IPS DF 19.7 (cell line): ENCODE measurements around the gene LCLAT1.
"Not testable (repeated sequence)": the region's sequence is repeated elsewhere in the genome, so short reads cannot be mapped to it uniquely, and the experiment has no call there.

Source experiments
- DNase-seq: peaks from one replicate; pipeline ENCODE4 v3.0.0-alpha.2; 2013; ENCODE audit warnings: low read depth, low spot score

Gene LCLAT1

GRCh38 chr2:30454571-30454970, 7.5 kb downstream of the LCLAT1 start:
- DNase-seq: no peak

DNA sequence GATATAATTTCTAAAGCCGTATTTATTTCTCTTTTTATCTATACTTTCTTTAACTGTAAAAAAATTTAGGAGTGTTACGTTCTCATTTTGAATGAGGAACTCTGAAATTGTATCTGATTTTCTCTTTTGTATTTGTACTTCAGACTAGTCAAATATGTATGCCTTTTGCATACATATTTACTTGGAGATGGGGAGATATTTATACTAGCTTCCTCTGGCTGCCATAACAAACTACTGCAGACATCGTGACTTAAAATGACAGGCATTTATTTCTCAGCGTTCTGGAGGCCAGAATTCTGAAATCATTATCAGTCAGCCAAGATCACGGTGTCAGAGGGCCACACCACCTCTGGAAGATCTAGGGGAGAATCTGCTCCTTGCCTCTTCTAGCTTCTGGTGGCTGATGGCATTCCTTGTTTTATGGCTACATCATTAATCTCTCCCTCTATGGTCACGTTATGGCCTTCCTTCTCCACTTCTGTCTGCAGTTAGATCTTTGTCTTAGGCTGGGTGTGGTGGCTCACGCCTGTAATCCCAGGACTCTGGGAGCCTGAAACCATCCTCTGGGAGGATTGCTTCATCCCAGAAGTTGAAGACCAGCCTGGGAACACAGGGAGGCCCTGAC, 8.2 kb downstream of the LCLAT1 start:
- no peak for DNase-seq

DNA sequence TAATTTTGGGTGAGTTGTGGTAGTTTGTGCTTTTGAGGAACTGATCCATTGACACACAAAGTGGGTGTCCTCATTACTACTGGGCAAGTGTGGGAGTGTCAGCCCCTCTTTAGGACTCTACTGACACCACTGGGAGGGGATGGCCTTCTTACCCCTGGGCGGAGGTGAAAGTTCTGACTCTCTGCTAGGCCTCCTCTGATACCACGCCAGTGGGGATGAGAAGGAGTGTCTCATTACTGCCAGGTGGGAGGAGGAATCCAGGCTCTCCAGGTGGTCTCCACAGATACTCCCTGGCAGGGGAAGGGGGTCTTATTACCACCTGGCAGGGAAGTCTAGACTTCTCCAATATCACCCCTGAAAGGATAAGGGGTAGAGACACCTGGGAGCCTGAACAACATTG, 9.1 kb downstream of the LCLAT1 start:
- no peak for DNase-seq

DNA sequence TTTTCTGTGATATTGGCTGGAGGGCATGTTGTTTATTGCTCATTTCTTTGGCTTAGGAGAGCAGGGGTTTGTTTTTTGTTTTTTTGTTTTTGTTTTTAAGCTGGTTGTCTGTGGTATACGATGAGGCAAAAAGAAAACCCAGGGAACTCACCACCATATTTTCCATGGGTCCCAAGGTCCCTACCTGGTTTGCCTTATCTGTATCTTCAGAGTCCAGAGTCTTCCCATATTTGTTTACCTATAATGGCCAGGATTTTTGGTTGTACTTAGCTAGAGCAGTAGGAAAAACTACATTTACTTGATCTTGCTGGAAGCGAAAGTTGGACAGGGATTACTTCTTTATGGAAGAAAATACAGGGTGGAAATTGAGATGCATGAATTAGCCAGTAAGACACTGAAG, 9.5 kb downstream of the LCLAT1 start:
- no peak for DNase-seq

DNA sequence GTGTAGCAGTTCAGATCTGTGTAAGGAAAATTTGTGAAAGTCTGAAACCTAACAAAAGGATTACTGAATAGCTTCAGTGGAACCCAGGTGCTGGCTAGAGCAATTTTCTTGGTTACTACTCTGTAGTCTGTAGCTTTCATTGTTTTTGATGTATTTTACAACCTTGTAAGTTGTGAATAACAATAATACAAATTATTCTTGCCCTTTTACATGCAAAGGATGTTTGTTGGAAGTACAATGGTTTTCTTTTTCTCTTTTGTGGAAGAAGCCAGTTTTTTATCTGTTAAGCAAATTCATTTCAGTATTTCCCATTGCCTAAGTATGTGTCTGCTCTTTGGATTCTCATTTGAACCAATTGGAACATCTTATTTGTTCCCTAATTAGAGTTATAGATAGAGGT, 10.2 kb downstream of the LCLAT1 start:
- DNase-seq: no peak

DNA sequence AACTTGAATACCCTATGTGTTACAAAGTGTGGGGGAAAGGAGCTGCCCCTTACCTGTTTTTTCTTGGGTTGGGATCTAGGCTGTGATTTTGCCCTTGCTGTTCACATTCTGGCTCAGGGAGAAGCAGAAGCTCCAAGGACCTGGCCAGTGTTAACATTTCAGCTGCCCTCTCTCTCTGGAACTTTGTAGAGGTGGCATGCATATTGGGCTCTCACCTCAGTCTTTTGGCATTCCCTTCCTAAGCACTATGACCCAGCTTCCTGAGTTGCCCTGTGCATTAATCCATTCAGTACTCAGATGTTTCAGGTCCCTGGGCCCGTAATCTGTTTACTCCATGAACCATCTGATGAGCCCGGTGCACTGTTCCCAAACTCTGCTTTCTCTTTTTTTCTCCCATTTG, 12.1 kb downstream of the LCLAT1 start:
- DNase-seq: no peak

GRCh38 chr2:30462131-30462857, 15.2 kb downstream of the LCLAT1 start:
- DNase-seq: no peak

- DNase-seq: no peak
Measured at GRCh38 chr2:30463535-30463934, 16.5 kb downstream of the LCLAT1 start.

DNA sequence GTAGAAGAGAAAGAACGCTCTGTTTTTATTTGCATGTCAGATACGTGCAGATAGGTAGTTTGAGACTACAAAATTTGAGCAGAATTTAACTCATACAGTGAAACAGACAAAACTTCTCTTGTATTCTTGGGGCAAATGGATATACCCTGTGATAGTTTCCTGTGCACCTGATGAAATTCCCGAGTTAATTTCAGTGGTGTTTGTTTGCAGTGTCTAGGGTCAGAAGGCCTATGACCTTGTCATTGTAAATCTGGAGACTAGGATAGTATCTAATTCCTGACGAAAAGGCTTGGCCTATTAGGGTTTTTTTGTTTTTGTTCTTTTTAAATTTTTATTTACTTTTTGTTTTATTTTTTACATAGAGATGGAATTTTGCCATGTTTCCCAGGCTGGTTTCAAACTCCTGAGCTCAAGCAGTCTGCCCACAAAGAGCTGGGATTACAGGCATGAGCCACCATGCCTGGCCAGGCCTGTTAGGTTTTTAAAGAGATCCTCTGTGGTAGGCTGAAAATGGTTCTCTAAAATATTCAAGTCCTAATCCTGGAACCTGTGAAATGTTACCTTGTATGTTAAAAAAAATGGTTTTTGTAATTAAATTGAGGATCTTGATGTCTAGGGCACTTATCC, 17.6 kb downstream of the LCLAT1 start:
- DNase-seq: no peak

DNA sequence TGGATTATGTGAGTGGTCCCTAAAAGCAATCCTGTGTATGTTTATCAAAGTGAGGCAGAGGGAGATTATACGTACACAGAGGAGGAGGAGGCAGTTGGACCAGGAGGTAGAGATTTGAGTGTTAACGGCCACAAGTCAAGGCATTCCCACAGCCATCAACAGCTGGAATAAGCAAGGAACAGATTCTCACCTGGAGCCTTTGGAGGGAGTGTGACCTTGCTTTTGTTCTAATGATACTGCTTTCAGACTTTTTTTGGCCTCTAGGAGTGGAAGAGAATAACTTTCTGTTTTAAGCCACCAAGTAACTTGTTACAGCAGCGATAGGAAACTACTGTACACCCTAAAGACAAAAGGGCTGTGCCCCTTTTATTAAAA, 18.1 kb downstream of the LCLAT1 start:
- no peak for DNase-seq

DNA sequence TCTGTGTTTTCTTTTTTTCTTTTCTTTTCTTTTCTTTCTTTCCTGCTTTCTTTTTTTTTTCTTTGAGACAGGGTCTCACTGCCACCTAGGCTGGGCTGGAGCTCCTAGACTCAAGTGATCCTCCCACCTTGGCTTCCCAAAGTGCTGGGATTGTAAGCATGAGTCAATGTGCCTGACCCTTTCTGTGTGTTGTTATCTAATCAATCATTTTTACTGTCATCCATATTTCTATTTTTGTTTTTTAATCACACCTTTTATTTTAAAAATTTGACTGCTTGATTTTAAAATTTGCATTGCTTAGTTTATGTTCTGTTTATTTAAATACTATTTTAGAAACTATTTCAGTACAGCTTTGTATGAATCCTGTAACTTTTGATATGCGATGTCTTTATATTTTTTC, 19.2 kb downstream of the LCLAT1 start:
- no peak for DNase-seq

- DNase-seq: not testable (repeated sequence)
Measured at GRCh38 chr2:30467062-30467826, 20.2 kb downstream of the LCLAT1 start.

- DNase-seq: no peak
Measured at GRCh38 chr2:30470426-30470825, 23.4 kb downstream of the LCLAT1 start.

DNA sequence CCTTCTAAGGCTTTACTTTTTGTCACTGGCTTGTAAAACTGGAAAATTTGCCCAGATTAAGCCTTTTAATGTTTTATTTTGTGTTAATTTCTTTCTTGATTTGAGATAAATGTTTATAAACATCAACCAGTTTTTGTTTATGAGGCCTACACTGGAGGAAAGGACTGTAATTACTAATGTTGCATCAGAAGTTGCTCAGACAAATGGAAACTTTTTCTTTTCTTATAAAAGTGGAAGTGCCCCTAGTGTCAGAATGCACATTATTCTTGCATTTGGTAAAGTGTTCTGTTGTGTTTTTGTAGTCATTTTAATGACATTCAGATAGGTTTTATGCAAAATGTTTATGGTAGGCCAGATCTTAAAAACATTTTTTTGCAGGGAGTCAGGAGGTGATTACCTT, 25.3 kb downstream of the LCLAT1 start:
- DNase-seq: no peak

- no peak for DNase-seq
Measured at GRCh38 chr2:30475542-30475941, 28.5 kb downstream of the LCLAT1 start.

GRCh38 chr2:30476636-30477035, 29.6 kb downstream of the LCLAT1 start:
- DNase-seq: no peak

DNA sequence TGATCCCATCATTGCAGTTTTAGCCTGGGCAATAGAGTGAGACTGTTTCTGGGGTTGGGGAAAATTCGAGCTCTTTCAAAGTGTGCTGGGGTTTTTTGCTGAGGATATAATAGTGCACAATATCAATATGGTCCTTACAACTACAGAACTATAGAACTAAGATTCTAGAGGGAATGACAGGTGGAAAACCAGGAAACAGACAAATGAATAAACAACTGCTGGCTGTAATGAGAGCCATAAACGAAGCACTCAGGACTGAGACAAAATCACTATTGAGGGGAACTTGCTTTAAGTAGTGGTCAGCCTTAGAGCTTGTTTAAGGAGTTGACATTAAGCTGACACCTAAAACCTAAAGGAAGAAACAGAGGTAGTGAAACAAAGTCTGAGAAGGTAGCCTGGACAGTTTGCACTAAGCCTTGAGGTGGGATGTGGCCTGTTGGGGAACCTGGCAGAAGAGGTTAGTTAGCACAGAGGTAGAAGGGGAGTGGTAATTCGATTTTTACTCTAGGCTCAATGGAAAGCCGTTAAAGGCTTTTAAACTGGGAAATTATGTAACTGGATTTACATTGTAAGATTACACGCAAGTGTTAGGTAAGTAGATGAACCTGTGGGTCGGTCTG, 33.8 kb downstream of the LCLAT1 start:
- DNase-seq: no peak

DNA sequence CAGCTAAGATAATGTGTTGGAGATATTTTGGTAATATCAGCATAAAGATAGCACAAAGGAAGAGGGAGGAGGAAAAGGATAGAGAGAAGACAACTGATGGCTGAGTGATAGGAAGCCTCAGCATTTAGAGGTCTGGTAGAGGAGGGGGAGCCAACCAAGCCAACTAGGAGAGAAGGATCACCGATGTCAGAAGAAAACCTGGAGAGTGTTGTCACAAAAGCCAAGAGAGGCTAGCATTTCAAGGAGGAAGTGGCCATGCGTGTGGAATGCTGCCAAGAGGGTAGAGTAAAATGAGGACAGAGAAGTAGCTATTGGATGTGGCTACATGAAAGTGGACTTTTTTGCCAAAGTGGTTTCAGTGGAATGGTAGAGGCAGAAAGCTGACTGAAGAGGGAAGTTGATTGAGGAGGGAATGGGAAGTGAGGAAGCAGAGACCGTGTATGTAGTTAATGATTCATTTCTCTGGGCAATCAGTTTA, 34.3 kb downstream of the LCLAT1 start:
- DNase-seq: no peak

DNA sequence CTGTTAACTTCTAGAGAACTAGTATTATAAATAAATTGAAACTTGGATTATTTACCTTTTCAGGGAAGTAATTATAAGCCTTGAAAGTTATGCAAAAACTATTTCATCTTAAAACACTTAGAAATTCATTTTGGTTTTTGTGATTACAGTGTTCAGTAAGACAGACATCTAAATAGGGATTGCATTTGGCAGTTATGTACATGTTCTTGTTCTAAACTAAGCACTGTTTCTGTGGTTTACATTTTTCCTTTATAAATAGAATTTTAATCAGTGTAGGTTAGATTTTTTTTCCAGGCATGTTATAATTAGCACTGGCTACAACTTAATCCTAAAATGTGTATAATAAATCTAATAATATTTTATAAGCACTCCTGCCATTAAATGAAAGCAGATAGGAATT, 35.0 kb downstream of the LCLAT1 start:
- no peak for DNase-seq

DNA sequence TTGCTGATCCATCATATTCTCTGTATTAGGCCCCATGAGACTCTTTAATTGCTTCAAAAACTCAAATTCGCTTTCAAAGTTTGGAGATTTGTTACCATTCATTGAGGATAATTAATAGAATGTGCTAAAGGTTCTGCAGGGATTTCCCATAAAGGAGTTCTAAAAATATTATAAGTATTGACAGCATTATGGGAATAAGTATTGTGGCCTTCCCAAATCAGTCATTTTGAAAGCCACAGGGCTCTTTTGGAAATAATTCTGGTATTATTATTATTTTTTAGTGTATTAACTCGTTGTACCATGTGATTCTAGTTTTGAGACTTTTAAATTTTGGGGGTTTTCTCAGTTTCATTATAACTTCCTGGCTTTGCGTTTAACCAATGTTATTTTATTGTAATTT, 37.1 kb downstream of the LCLAT1 start:
- no peak for DNase-seq

DNA sequence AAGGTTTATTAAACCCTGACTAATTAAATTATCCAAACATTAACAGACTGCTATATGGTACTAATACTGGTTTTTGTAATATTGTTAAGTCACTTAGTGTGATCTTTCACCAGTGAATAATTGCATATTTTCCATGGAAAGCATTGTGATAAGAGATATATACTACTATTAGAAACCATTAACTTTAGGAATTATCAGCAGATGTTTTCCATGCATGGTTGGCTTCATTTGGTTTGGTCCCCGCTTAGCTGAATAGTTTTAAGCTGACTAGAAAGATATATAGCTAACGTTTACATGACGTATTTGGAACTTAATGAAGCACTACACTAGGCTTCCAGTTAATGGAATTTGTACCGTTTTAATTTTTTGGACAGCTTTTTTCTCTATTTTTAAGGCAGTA, 37.9 kb downstream of the LCLAT1 start:
- no peak for DNase-seq

DNA sequence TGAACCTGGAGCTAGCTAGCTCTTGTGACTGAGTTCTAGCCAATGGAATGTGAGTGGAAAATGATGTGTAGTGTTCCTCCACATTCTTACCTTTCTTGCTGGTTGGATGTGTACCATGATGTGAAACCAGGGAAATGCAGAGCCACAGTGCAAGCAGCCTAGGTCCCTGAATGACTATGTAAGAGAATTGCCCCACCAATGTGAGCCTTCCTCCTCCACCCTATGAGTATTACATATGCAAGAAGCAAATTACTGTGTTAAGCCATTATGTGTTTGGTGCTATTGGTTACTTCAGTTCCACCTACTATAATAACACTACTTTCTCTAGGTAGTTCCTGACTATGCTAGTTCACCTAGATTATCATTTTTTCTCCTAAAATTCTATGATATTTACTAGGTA, 39.6 kb downstream of the LCLAT1 start:
- no peak for DNase-seq
